Measurements from ENCODE around the gene SHC4.

The SHC4 gene

DNA sequence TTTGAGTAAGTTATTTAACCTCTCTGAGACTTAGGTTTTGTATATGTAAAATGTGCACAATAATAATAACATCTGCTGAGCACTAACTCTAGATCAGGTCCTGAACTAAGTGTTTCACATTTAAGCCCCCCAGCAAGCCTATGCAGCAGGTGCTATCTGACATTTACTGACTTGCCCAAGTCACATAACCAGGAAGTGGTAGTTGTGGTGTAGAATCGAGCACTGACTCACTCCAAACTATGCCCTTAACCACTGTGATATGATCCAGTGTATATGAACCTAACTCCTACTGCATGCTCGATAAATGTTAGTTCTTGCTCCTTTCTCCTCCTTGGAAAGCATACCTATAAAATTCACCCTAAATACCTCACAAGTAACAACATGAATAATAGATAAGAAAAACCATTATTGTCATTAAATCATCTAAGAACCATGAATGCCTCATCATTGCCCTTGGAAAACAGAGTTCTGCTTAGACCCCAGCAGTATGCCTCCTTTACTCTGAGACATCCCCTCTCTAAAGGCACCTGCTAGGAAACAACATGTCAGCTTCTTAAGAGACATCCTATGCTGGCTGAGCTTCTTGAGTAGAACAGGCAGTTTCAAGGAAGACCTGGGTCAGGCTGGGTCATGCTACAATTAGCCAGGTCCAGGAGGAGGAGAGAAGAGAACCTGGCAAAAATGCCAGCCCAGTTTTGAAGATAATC is 3.0 kb upstream of the SHC4 start:
- H3K4me3 ChIP-seq (ENCODE audit: low read depth, low read length), result no peak overlapping the region
- DNase-seq (ENCODE audit: low read depth), result peak; percentile 86
- TF ChIP-seq POLR2A (IDR thresholded peaks at IDR 0.05; ENCODE audit: extremely low read depth, insufficient read length) (no peak), MYC (IDR thresholded peaks at IDR 0.05; ENCODE audit: low read depth, low read length) (peak; percentile 23; the same call in 1 of the 2 replicates)
- TF ChIP-seq, protein P1, sequence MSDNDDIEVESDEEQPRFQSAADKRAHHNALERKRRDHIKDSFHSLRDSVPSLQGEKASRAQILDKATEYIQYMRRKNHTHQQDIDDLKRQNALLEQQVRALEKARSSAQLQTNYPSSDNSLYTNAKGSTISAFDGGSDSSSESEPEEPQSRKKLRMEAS (IDR thresholded peaks at IDR 0.05; ENCODE audit: low read depth, low read length), result peak; percentile 44; the same call in 1 of the 2 replicates
- TF ChIP-seq, protein P2, sequence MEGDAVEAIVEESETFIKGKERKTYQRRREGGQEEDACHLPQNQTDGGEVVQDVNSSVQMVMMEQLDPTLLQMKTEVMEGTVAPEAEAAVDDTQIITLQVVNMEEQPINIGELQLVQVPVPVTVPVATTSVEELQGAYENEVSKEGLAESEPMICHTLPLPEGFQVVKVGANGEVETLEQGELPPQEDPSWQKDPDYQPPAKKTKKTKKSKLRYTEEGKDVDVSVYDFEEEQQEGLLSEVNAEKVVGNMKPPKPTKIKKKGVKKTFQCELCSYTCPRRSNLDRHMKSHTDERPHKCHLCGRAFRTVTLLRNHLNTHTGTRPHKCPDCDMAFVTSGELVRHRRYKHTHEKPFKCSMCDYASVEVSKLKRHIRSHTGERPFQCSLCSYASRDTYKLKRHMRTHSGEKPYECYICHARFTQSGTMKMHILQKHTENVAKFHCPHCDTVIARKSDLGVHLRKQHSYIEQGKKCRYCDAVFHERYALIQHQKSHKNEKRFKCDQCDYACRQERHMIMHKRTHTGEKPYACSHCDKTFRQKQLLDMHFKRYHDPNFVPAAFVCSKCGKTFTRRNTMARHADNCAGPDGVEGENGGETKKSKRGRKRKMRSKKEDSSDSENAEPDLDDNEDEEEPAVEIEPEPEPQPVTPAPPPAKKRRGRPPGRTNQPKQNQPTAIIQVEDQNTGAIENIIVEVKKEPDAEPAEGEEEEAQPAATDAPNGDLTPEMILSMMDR (IDR thresholded peaks at IDR 0.05; ENCODE audit: low read depth, low read length), result no peak

DNA sequence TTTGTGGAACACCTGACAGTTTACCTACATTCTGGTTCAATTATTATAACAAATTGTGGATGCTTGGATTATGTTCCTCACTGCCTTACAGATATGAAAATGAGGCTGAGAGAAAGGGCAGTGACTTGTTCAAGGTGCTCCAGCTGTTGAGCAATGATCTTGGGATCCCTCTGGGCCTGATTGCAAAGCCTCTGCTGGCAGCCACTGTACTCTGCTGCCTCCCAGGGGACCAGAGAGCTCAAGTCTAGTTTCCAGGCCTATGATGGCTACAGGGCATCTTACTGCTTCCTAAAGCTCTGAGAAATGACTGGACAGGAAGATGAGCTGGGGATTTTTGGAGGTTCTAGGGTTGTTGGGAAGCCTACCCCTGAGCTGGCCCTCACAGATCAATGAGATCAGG is 2.3 kb upstream of the SHC4 start:
- TF ChIP-seq, protein P2 (IDR thresholded peaks at IDR 0.05; ENCODE audit: low read depth, low read length), result no peak
- TF ChIP-seq POLR2A (IDR thresholded peaks at IDR 0.05; ENCODE audit: extremely low read depth, insufficient read length) (no peak), MYC (IDR thresholded peaks at IDR 0.05; ENCODE audit: low read depth, low read length) (no peak)
- TF ChIP-seq, protein P1 (IDR thresholded peaks at IDR 0.05; ENCODE audit: low read depth, low read length), result no peak
- DNase-seq (ENCODE audit: low read depth), result peak; percentile 93
- H3K4me3 ChIP-seq (ENCODE audit: low read depth, low read length), result no peak overlapping the region

DNA sequence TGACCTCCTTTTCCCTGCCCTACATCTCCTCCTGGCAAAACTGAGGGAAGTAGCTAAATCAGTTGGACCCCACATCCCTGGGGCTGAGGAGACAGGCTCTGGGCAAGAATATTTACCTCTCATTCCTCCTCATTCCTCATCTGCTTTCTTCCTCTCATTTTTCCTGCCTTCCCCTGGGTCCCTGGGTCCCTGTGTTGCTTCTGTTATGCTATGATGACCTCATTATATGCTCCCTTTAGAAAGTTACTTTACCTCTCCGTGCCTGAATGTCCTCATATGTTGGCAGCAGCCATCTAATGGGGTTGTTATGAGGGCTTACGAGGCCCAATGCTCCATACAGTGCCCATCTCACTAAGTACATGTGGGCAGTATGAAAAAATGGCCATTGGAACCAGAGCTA is 1.2 kb upstream of the SHC4 start:
- no peak overlapping the region for H3K4me3 ChIP-seq (ENCODE audit: low read depth, low read length)
- no peak for DNase-seq (ENCODE audit: low read depth)
- TF ChIP-seq MYC (IDR thresholded peaks at IDR 0.05; ENCODE audit: low read depth, low read length), result no peak
- TF ChIP-seq, protein P2 (IDR thresholded peaks at IDR 0.05; ENCODE audit: low read depth, low read length), result no peak
- no peak for TF ChIP-seq POLR2A (IDR thresholded peaks at IDR 0.05; ENCODE audit: extremely low read depth, insufficient read length)
- TF ChIP-seq, protein P1 (IDR thresholded peaks at IDR 0.05; ENCODE audit: low read depth, low read length), result no peak

DNA sequence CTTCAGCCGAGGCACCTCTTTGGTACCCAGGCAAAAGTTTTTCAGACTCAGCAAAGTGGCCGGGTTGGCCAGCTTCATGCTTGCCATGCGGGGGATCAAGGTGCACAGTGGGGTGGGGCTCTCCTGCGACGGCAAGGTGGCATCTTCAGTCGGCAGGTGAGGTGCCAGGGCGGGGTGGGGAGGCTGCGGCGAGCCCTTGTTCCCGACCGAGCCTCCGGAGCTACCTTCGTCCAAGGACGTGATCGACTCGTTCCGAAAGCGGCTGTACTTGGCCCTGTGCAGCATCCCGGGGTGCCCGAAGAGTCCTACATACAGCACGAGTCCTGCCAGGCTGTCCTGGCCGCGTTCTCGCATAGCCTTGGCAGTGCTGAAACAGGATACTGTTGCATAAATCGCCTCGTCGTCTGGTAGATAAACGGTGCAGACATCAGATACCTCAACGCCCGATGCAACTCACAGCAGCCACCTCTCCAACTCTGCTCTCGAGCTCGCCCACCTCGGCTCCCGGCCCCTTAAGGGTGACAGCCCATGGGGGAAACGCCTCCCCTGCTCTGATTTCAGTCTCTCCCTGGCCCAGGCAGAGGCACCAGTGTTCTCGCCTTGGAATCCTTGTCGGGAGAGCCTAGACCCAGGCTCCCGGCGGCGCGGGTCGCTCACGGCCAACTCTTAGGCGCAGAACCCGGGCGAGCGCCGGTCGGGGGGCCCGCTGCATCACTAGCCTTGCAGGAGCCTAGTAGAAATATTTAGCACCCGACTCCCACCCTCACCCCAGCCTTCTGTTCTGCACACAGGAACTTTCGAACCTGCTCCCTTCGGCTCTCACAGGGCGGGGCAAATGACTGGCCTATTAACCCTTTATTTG is 826 bp downstream of the SHC4 start:
- H3K4me3 ChIP-seq (ENCODE audit: low read depth, low read length), result peak overlapping the region; percentile 41
- no peak for TF ChIP-seq POLR2A (IDR thresholded peaks at IDR 0.05; ENCODE audit: extremely low read depth, insufficient read length)
- TF ChIP-seq, protein P1 (IDR thresholded peaks at IDR 0.05; ENCODE audit: low read depth, low read length), result no peak
- TF ChIP-seq, protein P2 (IDR thresholded peaks at IDR 0.05; ENCODE audit: low read depth, low read length), result no peak
- TF ChIP-seq MYC (IDR thresholded peaks at IDR 0.05; ENCODE audit: low read depth, low read length), result no peak
- peak; percentile 18 for DNase-seq (ENCODE audit: low read depth)

DNA sequence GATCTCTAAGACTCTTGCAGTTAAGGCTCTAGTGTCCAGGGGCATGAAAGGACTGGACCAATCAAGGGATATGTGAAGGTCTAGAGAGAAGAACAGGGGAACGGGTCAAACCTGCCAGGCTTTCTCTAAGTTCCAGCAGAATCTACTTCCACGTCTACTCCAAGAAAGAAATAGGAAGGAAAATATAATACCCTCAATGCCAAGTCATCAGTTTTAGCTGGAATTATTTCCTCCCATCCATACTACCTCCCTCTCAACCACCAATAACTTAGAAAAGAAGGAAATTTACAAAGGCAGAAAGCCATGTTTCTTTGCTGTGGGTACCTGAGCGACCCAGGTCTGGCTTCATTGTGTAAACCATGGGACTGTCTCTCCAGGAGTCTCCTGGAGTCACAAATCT is 7.8 kb downstream of the SHC4 start:
- H3K4me3 ChIP-seq (ENCODE audit: low read depth, low read length), result no peak overlapping the region
- no peak for TF ChIP-seq MYC (IDR thresholded peaks at IDR 0.05; ENCODE audit: low read depth, low read length)
- TF ChIP-seq, protein P2 (IDR thresholded peaks at IDR 0.05; ENCODE audit: low read depth, low read length), result no peak
- no peak for TF ChIP-seq POLR2A (IDR thresholded peaks at IDR 0.05; ENCODE audit: extremely low read depth, insufficient read length)
- TF ChIP-seq, protein P1 (IDR thresholded peaks at IDR 0.05; ENCODE audit: low read depth, low read length), result no peak
- no peak for DNase-seq (ENCODE audit: low read depth)
